AG08395 (cell line): ENCODE results near the gene MLLT10.
"Not testable (repeated sequence)": the region's sequence is repeated elsewhere in the genome, so short reads cannot be mapped to it uniquely, and the experiment has no call there.

Experiments used
- DNase-seq: peaks from one replicate; pipeline ENCODE4 v3.0.0; 2012; ENCODE audit warnings: mixed read lengths, low spot score

The MLLT10 gene

DNA sequence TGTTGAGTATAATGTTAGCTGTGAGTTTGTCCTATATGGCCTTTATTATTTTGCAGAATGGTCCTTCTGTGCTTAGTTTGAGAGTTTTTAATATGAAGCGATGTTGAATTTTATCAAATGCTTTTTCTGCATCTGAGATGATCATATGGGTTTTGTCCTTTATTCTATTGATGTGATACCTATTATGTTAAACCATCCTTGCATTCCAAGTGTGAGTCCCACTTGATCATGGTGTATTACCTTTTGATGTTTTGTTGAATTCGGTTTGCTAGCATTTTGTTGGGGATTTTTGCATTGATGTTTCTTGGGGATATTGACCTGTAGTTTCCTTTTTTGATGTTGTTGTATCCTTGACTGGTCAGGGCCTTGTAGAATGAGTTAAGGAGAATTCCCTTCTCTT lies 166.4 kb downstream of the MLLT10 start:
- no peak for DNase-seq

DNA sequence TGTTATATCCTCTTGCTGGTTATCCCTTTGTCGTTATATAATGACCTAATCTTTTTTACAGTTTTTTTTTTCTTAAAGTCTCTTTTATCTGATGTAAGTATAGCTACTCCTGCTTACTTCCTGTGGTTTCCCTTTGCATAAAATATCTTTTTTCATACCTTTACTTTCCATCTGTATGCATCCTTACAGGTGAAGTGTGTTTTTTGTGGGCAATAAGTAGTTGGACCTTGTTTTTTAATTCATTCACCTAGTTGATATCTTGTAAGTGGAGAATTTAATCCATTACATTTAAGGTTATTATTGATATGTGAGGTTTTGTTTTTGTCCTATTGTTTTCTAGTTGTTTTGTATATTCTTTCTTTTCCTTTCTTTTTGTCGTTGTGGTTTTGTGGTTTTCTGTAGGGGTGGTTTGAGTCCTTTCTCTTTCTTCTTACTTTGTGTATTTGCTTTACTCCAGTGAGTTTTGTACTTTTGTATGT lies 168.6 kb downstream of the MLLT10 start:
- DNase-seq, result no peak

DNA sequence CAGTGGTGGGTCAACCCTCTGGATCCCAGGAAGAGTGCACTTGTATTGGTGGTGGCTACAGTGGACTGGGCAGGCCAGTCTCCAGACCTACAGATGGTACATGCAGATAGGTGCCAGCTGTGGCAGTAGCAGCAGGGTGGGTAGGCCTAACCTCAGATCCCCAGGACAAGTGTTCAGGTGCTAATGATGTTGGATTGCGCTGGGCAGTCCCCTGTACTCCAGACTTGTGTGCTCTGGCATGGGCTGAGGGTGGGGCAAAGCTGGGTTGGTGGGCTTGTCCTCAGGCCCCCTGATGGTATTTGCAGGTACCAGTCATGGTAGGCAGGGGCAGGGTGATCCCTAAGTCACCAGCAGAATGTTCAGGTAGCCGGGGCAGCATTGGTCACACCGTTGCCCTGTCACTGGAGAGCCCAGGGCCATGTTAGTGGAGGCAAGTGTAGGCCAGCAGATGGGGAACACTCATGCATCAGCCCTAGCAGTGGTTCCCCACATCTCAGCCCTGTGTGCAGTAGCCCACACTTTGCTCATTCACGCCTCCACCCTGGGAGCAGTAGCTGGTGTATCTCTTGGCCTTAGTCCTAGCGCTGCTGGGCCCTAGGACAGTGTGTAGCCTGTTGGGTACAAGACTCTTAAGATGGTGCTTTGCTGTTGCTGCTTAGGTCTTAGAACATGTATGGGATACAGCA lies 171.3 kb downstream of the MLLT10 start:
- no peak for DNase-seq

DNA sequence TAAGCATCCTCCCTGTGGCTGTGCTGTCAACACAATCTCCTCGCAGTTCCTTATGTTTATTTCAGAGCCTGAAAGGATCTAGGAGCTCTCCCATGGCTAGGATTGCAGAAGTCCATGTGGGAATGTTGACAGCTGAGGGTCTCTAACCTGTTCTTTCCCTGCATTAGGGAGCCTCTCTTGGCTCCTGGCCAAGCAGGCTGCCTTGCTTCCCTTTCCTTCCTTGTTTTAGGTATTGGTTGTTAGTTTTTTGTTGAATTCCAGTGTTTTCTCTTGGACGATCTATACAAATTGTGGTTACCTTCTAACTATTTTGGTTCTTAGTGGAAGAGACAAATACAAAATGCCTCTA lies 171.8 kb downstream of the MLLT10 start:
- DNase-seq, result no peak

DNA sequence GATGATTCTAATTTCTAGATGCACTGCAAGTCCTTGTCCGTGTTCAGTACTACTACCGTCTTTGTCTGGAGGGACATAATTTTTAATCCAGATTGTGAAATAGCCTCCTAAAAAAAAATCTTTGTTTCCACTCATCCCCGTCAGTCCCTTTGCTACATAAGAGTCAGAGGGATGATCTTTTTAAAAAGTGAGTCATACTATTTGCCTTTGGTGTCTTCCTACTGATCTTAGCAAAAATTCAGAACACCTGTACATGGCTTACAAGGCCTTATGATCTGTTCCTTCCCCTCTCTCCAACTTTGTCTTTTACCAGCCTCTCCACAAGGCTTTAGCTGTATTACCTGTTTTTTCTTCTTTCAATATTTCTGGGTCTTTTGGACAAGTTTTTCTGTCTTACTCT lies 173.5 kb downstream of the MLLT10 start:
- no peak for DNase-seq

DNA sequence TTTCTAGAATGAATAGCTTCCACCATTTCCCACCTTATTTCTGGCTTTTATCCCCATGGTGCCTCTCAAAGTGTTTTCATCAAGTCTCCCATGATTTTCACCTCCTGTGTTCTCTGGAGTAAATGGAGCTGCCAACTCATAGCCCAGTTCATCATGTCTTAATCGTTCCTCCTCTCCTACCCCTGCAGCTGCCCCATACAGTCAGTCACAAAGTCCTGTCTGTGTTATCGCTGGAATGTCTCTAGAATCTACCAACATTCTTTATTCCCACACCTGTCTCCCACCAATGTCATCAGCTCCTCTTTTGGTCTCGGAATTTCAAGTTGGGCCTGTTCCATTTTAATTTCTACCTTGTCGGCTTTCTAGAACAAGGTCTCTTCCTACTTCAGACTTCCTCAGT lies 178.9 kb downstream of the MLLT10 start:
- DNase-seq, result no peak

DNA sequence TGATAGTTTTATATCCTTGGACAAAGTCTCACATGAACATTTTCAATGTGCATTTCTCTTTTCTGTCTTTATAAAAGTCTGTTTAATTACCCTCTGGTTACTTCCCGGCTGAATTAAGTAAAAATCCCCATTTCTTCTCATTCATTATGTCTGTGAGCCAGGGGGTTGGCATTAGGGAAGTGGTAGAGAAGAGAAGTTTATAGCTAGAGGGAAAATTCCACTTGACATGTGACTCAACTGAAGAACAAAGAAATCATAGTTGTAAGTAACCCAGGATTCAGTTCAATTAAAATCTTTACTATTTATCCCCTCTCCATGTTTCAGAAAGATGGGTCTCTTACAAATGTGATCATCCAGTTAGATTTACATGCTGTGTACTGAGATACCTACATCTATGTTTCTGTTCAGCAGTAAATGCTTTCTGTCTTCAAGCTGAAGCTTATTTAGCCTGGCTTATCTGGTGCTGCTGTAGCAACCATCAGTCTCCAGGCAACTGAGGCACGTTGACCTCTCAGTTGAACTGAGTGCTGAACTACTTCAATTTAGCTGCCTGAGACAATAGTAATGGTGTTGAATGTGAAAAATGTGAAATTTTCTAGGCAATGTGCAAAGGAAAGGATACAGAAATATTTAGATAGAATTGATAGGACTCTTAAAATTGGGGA lies 181.6 kb downstream of the MLLT10 start:
- DNase-seq, result no peak

DNA sequence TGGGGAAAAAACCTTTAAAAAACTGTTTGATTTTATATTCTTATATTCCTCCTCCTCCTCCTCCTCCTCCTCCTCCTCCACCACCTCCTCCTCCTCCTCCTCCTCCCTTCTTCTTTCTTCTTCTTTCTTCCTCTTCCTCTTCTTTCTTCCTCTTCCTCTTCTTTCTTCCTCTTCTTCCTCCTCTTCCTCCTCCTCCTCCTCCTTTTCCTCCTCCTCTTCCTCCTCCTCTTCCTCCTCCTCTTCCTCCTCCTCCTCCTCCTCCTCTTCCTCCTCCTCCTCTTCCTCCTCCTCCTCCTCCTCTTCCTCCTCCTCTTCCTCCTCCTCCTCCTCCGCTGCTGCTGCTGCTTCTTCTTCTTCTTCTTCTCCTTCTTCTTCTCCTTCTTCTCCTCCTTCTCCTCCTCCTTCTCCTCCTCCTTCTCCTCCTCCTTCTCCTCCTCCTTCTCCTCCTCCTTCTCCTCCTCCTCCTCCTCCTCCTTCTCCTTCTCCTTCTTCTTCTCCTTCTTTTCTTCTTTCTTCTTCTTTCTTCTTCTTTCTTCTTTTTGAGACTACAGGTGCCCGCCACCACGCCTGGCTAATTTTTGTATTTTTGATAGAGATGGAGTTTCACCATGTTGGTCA lies 183.5 kb downstream of the MLLT10 start:
- DNase-seq, result not testable (repeated sequence)

DNA sequence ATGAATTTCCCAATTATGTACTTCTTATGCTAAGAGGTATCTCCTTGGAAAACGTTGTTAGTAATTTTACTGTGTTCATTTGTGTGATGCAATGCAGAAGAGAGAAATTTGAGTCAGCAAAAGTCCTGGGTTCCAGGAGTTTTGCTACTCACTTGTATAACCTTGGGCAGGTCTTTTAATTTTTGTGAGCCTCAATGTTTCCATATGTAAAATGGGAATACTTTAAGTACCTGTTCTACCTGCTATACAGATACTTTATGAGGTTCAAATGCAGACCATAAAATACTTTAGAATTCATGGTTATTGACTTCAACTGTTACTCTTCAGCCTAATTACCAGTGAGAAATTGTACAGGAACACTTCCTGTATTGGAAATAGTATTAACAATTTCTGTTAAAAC lies 185.5 kb downstream of the MLLT10 start:
- no peak for DNase-seq

DNA sequence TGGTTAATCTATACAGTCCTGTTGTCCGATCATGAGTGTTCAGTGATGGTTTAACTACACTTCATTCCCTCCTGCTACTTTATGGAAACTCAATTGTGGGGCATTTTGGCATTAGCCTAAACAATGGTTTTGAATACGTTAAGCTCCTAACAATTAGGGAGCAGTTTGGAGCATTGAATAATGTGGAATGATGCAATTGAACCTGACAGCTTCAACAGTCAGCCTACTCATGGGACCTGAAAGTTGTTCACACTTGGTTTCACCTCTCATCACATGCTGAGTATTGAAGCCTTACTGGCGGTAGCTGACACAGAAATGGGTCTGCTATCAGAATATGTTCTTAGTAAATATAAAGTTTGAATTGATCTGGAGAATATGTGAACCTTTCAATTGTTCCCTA lies 186.1 kb downstream of the MLLT10 start:
- DNase-seq, result no peak

DNA sequence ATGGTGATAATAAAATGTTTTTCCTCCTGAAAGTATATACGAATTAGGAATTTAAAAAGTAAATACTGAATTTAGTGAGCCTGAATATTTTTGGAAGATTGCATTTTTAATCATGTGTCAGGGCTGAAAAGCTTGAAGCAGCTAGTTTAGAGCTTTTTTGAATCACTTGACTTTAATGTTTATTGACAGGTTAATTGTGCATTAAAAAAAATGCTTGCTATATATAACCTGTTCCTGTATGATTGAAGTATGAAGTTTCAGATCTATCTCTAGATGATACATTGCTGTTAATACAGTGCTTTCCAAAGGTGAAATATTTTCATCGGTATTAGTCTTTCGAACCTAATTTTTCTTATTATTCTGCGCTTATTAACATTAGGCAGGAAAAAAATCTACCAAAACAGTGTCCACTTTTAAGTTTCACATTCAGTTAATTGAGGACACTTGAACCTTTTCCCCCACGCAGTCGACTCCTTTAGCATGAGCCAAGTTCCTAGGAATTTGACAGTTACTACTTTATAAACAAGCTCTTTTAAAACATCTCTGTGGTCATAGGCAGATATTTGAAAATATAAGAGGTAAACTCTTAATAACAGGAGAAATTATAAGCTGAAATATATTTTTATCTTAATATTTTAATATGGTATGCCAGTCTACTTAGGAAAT lies 187.1 kb downstream of the MLLT10 start:
- DNase-seq, result no peak

DNA sequence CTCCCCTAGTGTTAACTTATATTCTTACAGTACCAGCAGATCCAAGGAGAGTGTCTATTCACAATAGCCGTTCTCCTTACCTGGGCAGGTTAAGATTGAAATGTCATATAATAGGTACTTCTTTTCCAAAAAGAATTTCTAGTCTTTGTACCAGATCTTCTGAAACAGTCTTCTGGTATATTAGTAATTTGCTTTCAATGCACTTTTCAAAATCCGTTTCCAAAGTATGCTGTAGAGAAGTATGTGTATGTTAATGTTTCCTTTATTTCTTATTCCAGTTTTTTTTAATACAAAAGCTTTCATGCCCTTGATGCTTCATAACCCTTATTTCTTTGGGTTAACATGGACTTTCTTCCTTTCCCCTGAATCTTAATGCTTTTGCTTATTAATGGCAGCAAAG lies 188.2 kb downstream of the MLLT10 start:
- DNase-seq, result no peak

DNA sequence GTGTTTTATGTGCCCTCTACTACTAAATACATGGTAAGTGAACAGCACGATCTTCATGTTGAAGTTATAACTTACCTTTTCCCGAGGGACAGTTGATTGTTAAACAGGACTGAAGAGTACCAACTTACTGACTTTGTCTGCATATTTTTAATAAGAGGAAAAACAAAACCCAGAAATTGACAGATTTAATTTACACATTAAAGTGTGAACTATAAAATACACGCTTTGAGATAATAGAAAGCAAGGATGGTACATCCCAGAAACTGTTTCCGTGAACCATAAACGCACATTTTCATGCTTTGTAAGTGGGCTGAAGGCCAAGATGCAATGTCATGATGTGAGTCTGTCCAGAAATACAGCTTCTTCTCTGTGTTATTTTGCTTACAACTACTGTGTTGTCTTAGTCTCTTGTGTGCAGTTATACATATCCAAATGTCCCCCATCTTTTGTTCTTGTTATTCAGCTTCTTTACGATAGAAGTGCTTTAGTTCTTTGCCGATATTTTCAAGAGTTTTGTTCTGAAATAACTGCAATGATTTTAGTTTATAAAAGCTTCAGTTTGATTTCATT lies 190.1 kb downstream of the MLLT10 start:
- DNase-seq, result no peak

DNA sequence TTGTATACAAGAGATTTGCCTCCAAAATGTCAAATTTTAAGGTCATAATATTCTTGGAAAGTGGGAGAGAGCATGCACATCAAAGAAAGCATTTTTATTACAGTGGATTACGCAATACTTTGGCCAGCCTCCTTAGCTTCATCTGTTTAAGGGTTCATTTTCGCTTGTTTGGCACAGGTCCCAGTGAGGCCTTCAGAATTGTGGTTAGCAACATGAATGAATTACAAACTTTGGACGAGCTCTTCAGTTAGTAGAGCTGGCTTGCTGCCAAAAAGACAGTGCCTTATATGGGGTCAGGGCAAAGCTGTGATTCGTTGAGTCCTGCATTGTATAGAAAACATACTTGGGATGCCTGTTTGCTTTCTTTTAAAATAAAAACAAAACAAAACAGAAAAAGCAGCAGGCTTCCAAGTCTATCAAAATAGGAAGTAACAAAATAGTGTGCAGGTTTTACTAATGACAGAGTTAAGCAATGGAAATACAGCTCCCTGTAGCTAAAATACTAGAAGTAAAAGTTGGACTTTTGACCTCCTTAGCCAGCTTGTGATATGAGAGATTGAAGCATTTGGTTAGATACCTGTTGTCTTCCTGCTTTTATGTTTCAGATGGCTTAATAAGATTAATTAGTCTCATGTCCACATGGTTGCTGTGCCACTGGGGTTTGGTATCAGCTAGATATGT lies 190.8 kb downstream of the MLLT10 start:
- DNase-seq, result peak; percentile 92

DNA sequence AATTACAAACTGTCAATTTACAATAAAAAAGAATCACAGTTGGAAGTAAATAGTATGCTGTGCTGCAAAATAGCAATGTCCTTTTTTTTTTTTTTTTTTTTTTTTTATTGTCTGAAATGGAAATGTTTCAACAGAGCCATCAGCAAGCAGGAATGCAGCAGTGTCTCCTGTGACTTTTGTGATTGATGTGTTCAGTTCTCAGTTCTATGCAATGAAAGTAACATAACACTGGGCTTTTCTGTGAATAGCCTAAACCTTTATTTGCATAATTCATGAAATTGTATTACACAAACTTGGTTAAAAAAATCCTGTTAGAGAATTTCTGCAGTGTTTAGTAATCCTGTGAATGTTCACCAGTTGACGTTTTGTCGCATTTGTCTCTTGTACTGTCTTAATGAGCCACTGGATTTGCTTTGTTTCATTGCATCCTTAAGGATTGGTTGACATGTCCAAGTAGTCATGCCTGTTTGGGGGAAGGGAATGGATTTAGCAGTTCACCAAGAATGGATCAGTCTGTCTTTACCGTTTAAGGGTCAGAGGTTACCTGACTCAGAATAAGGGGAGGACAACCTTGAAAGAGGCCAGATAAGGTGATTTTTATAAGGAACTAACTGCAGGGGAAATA lies 192.7 kb downstream of the MLLT10 start:
- no peak for DNase-seq

DNA sequence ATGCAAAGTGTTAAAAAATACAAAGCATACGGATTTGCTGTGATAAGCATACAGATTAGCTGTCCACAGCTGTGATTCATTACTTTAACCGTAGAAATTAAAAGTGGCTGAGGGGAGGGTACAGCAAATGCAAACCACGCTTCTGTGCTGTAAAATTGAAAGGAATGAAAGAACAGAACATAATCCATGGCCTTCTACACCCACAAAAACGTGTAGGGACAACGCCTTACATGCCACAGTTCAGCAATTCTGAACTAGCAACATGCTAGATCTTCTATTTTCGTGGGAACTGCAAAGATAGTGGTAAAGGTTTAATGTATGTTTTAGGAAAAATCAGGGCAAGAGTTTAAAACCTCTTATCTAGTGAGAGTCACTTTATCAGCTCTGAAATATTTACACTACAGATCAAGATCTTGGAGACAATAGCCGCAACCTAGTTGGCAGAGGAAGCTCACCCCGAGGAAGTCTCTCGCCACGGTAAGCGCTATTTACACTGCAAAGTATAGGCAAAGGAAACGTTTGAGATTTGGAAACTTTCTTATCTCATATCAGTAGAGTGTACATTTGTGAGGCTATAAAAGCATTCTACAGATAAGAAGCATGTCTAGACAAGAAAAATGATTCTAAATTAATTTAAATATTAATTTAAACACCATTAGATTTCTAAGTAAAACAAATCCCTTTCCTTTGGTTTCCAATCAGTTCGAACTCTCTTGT lies 193.6 kb downstream of the MLLT10 start:
- no peak for DNase-seq

DNA sequence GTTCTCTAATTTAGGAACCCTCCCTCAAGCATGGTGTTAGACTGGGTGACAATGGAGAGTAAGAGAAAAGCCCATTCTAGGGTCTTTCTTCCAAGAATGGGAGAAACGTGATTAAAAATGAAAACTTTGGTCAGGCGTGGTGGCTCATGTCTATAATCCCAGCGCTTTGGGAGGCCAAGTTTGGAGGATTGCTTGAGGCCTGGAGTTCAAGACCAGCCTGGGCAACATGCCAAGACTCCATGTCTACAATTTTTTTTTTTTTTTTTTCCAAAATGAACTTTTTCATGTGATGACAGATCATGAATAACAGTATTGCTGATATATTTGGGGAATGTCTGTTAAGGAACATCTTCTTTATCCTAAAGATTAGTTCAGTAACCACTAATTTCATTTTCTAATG lies 194.6 kb downstream of the MLLT10 start:
- no peak for DNase-seq

DNA sequence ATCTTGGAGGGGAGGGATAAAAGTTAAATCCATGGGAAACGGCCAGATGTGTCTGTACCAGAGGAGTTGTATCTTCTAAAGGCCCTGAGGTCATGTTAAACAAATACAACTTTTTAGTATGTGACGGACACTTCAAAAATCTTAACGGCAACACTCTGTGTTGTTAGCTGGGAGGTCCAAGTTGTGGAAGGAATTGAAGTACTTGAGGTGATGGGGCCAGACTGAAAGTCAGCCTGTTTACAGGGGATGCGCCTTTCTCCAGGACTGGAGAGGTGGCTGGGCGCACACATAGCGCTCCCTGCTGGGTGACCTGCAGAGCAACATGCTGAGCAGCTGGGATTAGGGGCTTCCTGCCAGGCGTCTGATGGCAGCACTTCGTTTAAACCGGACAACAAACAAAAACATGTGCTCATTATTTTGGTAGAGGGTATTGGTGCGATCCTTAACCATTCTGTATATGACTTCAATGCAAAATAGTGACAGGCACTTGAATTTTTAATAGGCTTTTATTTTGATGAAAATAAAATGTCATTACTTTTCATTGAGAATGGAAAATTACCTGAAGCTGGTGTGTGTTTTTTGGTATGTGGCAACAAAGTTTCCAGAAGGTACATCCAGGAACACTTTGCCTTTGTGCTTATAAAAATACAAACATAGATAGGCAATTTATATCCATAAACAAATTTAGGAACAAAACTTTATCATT lies 198.2 kb downstream of the MLLT10 start:
- DNase-seq, result peak; percentile 82

DNA sequence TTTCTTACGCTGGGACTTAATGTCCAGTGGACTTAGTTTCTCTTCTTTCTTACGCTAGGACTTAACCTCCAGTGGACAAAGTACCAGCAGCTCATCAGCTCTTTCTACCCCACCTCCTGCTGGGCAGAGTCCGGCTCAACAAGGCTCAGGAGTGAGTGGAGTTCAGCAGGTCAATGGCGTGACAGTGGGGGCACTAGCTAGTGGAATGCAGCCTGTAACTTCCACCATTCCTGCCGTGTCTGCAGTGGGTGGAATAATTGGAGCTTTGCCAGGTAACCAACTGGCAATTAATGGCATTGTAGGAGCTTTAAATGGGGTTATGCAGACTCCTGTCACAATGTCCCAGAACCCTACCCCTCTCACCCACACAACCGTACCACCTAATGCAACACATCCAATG lies 199.7 kb downstream of the MLLT10 start:
- DNase-seq, result no peak

DNA sequence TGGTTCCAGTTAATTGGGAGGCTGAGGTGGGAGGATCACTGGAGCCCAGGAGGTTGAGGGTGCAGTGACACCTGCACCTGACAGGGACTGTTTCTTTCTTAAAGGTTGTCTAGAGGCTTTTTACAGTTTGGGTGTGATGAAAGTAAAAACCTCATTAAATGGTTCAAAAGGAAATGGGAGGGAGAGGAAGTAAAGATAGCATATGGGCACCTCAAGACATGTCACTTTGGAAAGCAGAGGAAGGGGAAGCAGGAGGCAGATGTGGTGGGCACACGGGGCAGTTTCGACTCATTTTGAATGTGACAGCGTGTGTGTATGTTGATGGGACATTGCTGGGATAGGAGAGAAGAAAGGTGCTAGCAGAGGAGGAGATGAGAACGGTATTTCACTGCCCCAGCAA lies 203.1 kb downstream of the MLLT10 start:
- no peak for DNase-seq
